ENCODE results near the gene TMEM131.

The TMEM131 gene

GRCh38 chr2:98028931-98029717 is 33.4 kb upstream of the TMEM131 start (continued):
- TF ChIP-seq REST (tag by site-specific recombination; IDR thresholded peaks at IDR 0.05) (no peak), ZNF391 (tag by site-specific recombination; IDR thresholded peaks at IDR 0.05; ENCODE audit: borderline replicate concordance, low read depth) (no peak)

- Histone ChIP-seq H3K27ac (ENCODE audit: extremely low read depth, low read depth, low read length) (no peak overlapping the region), H3K4me1 (ENCODE audit: control insufficient read depth, insufficient read depth, low read length) (no peaks in the 10 kb centered on the region), H3K4me3 (ENCODE audit: low read depth, low read length) (no peak overlapping the region), H3K36me3 (ENCODE audit: control insufficient read depth in 2 of 2, insufficient read depth in 1 of 2, low read length in 2 of 2) (no peaks in the 10 kb centered on the region), H3K9me3 (ENCODE audit: control insufficient read depth, insufficient read depth, low read depth, low read length) (no peaks in the 10 kb centered on the region)
- TF ChIP-seq ZNF529 (tag by site-specific recombination; IDR thresholded peaks at IDR 0.05; ENCODE audit: insufficient replicate concordance), result no peak
- no peak for TF ChIP-seq ZSCAN5A (tag by site-specific recombination; IDR thresholded peaks at IDR 0.05)
- no peak for TF ChIP-seq ZNF600 (tag by site-specific recombination; IDR thresholded peaks at IDR 0.05)
- TF ChIP-seq FEZF1 (tag by site-specific recombination; IDR thresholded peaks at IDR 0.05), result no peak
- TF ChIP-seq ZNF548 (tag by site-specific recombination; IDR thresholded peaks at IDR 0.05), result no peak
- TF ChIP-seq TCF7L2 (IDR thresholded peaks at IDR 0.05; ENCODE audit: borderline replicate concordance, low read depth, low read length), result no peak
- TF ChIP-seq ZNF701 (tag by site-specific recombination; IDR thresholded peaks at IDR 0.05), result no peak
- no peak for TF ChIP-seq ZNF324 (tag by site-specific recombination; IDR thresholded peaks at IDR 0.05)
- no peak for TF ChIP-seq BCL6B (tag by site-specific recombination; IDR thresholded peaks at IDR 0.05)
- no peak for TF ChIP-seq ZNF658 (tag by site-specific recombination; IDR thresholded peaks at IDR 0.05)
- TF ChIP-seq PATZ1 (tag by site-specific recombination; IDR thresholded peaks at IDR 0.05), result no peak
- no peak for TF ChIP-seq ZNF544 (tag by site-specific recombination; IDR thresholded peaks at IDR 0.05)
- no peak for TF ChIP-seq ZNF2 (tag by site-specific recombination; IDR thresholded peaks at IDR 0.05)
- no peak for TF ChIP-seq ZBTB6 (tag by site-specific recombination; IDR thresholded peaks at IDR 0.05)
- TF ChIP-seq ZNF354C (tag by site-specific recombination; IDR thresholded peaks at IDR 0.05; ENCODE audit: borderline replicate concordance, low read depth), result no peak
- TF ChIP-seq ELK4 (IDR thresholded peaks at IDR 0.05; ENCODE audit: borderline replicate concordance, low read depth, low read length), result no peak
- TF ChIP-seq ZNF157 (tag by site-specific recombination; IDR thresholded peaks at IDR 0.05), result no peak
- TF ChIP-seq ZFP3 (tag by site-specific recombination; IDR thresholded peaks at IDR 0.05; ENCODE audit: low read depth), result no peak
- no peak for TF ChIP-seq ZNF792 (tag by site-specific recombination; IDR thresholded peaks at IDR 0.05)
- no peak for TF ChIP-seq ZNF138 (tag by site-specific recombination; IDR thresholded peaks at IDR 0.05; ENCODE audit: borderline replicate concordance)
- CTCF ChIA-PET, result no interaction called here
- POLR2A ChIA-PET, result no interaction called here
These were observed 32.4 kb upstream of the TMEM131 start for GRCh38 chr2:98028101-98028561.

Measured in HEK293 (cell line).